ENCODE results near the gene CDK6. TPM values are rescaled to one million over a fixed set of nuclear protein-coding genes. Genes with fewer than 3 reads are reported as not detected.

CDK6 gene
- total and polyA plus RNA-seq, 2 of the 8 experiments (the other 6 are each of a cell fraction or from before 2014, with no cell fraction given): 5.9 to 18.9 TPM

DNA sequence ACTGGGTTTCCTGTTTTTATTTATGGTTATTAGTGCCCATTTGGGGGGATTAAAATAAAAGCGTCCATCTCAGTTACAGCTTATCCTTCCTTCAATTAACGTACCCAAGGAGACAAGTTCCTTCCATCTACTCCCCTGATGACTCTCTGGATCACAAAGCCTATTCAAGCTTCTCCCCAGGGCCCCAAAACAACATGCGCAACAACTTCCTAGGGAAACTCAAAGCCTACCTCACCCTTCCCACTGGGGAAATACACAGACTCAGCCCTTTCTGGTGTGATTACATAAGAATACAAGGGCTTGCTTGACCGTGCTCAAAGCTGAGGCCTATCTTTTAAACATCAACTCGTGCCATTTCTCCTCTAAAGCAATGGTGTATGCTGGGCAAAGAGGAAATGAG is 112.4 kb downstream of the CDK6 start (continued):
- TF ChIP-seq YY1 (IDR thresholded peaks at IDR 0.05; ENCODE audit: low read depth, low read length): no peak
- no peak for TF ChIP-seq SIRT6 (IDR thresholded peaks at IDR 0.05; ENCODE audit: low read length)
- no peak for TF ChIP-seq GABPA (IDR thresholded peaks at IDR 0.05; ENCODE audit: borderline replicate concordance, insufficient read depth, low read length)
- TF ChIP-seq KDM1A (IDR thresholded peaks at IDR 0.05; ENCODE audit: borderline replicate concordance, low read length): no peak
- 0 out of 2 replicates have a peak, but pooled peaks have one; percentile 16 for TF ChIP-seq CEBPB (IDR thresholded peaks at IDR 0.05; ENCODE audit: low read depth, low read length)
- TF ChIP-seq FOSL1 (IDR thresholded peaks at IDR 0.05; ENCODE audit: insufficient read depth, low read depth, low read length): no peak
- no peak for TF ChIP-seq NANOG (IDR thresholded peaks at IDR 0.05; ENCODE audit: insufficient read depth, low read depth, low read length, poor library complexity, severe bottlenecking)
- TF ChIP-seq PHF8 (conservative IDR thresholded peaks at IDR 0.05; ENCODE audit: low read depth, low read length): no peak
- TF ChIP-seq TAF7 (optimal IDR thresholded peaks at IDR 0.05; ENCODE audit: borderline replicate concordance, low read depth, low read length): no peak
- no peak for TF ChIP-seq KDM5A (IDR thresholded peaks at IDR 0.05; ENCODE audit: low read length)
- no peak for TF ChIP-seq RBBP5 (IDR thresholded peaks at IDR 0.05; ENCODE audit: borderline replicate concordance, low read depth, low read length)
- TF ChIP-seq, protein P1, sequence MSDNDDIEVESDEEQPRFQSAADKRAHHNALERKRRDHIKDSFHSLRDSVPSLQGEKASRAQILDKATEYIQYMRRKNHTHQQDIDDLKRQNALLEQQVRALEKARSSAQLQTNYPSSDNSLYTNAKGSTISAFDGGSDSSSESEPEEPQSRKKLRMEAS (IDR thresholded peaks at IDR 0.05): no peak
- no peak for TF ChIP-seq TEAD4 (IDR thresholded peaks at IDR 0.05; ENCODE audit: low read depth, low read length)
- TF ChIP-seq CREB1 (IDR thresholded peaks at IDR 0.05): 0 out of 2 replicates have a peak, but pooled peaks have one; percentile 37
- peak; percentile 19 for TF ChIP-seq ASH2L (IDR thresholded peaks at IDR 0.05; ENCODE audit: low read length)
- TF ChIP-seq SAP30 (IDR thresholded peaks at IDR 0.05; ENCODE audit: insufficient read depth, insufficient replicate concordance, low read length): no peak
- no peak for TF ChIP-seq TBP (IDR thresholded peaks at IDR 0.05; ENCODE audit: low read depth, low read length)
- no peak for TF ChIP-seq MAFK (IDR thresholded peaks at IDR 0.05; ENCODE audit: low read depth, low read length)
- no peak for TF ChIP-seq TCF12 (IDR thresholded peaks at IDR 0.05; ENCODE audit: low read depth, low read length)
- TF ChIP-seq BRCA1 (IDR thresholded peaks at IDR 0.05; ENCODE audit: low read depth, low read length): no peak

Data from H1 (cell line).